ENCODE results near the gene F5. TPM values are rescaled to one million over a fixed set of nuclear protein-coding genes. Genes with fewer than 3 reads are reported as not detected.

The F5 gene
- total and polyA plus RNA-seq, 10 of the 15 experiments (the other 5 are each of a cell fraction or from before 2014, with no cell fraction given) = under 0.01 to 3.8 (median 0.40) TPM

DNA sequence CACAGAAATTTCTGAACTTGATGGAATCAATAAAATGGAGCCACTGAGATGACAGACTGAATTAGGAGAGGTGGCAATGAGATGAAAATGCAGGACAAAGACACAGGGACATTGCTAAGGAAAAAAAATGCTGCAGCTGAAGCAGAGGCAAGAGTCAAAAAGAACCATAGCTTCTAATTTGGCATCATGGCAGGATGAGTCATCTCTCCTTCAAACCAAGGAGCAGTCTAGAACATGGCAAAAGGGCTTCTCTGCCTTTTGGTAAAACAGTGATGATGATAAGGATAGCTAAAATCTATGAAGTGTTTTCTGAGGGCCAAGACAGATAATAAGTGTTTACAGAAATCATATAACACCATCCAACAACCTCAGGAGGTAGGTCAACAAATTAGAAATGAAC, 117.3 kb downstream of the F5 start (continued):
- TF ChIP-seq STAT3 (IDR thresholded peaks at IDR 0.05; ENCODE audit: low read depth, low read length) (no peak), ZNF274 (IDR thresholded peaks at IDR 0.05; ENCODE audit: insufficient read depth, insufficient read length) (no peak), NFIC (IDR thresholded peaks at IDR 0.05; ENCODE audit: low read depth, low read length) (no peak)

DNA sequence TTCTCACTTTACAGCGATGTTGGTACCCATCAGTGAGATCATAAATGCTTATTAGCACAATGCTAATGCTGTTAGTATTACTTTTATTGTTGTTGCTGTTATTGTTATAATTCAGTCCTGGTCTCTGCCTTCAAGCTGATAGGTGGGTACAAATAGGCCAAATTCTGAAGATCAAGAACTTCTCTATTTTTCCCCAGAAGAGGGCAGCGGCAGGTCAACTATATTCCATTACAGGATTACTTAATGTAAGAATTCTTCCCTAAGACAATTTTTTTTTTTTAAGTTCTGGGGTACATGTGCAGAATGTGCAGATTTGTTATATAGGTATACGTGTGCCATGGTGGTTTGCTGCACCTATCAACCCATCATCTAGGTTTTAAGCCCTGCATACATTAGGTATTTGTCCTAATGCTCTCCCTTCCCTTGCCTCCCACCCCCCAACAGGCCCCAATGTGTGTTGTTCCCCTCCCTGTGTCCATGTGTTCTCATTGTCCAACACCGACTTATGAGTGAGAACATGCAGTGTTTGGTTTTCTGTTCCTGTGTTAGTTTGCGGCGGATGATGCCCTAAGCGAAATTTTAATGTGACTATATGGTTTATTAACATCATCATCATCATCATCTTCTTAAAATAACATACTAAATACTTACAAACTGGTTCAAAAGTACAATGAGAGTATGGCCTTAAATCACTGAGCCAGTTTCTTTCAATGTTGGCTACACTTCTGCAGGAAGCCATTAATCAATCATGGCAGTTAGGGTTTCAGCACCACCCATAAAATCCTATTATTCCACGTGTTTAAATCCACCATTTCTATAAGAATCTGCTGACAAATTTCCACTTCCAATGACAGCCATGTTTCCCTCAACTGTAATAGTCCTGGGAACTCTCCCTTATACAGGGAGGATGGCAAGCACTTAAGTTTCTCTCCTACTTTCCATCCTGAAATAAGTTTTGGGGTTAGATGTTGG, 119.7 kb downstream of the F5 start:
- ChIA-PET SMC1A (ENCODE audit: uncharacterized antibody, unreplicated experiment) (interaction anchor here (1.0 to 4.4 kb wide), 3 partner anchors 20 to 108 kb away, joined by 3 to 26 read pairs (median 3); no protein-coding TSS in a partner anchor), CTCF (interaction anchor here (0.7 to 3.5 kb wide), 5 partner anchors 31 to 245 kb away, joined by 3 to 27 read pairs (median 4); no protein-coding TSS in a partner anchor), POLR2A (interaction anchor here (0.6 kb wide), 1 partner anchor 360 kb away, joined by 3 read pairs; no protein-coding TSS in a partner anchor), RAD21 (ENCODE audit: unreplicated experiment) (interaction anchor here (2.3 kb wide), 1 partner anchor 79 kb away, joined by 8 read pairs; no protein-coding TSS in a partner anchor)
- TF ChIP-seq RBBP5 (conservative IDR thresholded peaks at IDR 0.05) (no peak), RAD21 (IDR thresholded peaks at IDR 0.05; ENCODE audit: insufficient read depth, low read depth, low read length) (0 out of 2 replicates have a peak, but pooled peaks have one; percentile 31), SMC3 (IDR thresholded peaks at IDR 0.05; ENCODE audit: borderline replicate concordance, low read length) (peak; percentile 46; the same call in 1 of the 2 replicates)
- TF ChIP-seq, protein P1, sequence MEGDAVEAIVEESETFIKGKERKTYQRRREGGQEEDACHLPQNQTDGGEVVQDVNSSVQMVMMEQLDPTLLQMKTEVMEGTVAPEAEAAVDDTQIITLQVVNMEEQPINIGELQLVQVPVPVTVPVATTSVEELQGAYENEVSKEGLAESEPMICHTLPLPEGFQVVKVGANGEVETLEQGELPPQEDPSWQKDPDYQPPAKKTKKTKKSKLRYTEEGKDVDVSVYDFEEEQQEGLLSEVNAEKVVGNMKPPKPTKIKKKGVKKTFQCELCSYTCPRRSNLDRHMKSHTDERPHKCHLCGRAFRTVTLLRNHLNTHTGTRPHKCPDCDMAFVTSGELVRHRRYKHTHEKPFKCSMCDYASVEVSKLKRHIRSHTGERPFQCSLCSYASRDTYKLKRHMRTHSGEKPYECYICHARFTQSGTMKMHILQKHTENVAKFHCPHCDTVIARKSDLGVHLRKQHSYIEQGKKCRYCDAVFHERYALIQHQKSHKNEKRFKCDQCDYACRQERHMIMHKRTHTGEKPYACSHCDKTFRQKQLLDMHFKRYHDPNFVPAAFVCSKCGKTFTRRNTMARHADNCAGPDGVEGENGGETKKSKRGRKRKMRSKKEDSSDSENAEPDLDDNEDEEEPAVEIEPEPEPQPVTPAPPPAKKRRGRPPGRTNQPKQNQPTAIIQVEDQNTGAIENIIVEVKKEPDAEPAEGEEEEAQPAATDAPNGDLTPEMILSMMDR (IDR thresholded peaks at IDR 0.05 in 2 of 3, conservative IDR thresholded peaks at IDR 0.05 in 1 of 3; ENCODE audit: control insufficient read depth in 2 of 3, extremely low read depth in 1 of 3, insufficient read depth in 1 of 3, low read depth in 3 of 3, low read length in 3 of 3) = peak; percentile 24 to 47 (median 27); a peak in 3 of 6 replicates
- H3K9me3 ChIP-seq (replicated peaks; ENCODE audit: control insufficient read depth, insufficient read depth, low read length) = no peaks in the 10 kb centered on the region
- H4K20me1 ChIP-seq (ENCODE audit: control insufficient read depth, insufficient read depth) = no peaks in the 10 kb centered on the region
- H3K9ac ChIP-seq (ENCODE audit: control insufficient read depth, insufficient read depth, low read length) = no peak overlapping the region
- FAIRE-seq (no peak), DNase-seq (ENCODE audit: low read depth, low spot score) (no peak), ATAC-seq (peak; percentile 66)
- H3K27me3 ChIP-seq (replicated peaks in 1 of 2; ENCODE audit: control insufficient read depth in 2 of 2, insufficient read depth in 2 of 2, low read length in 1 of 2) = no peaks in the 10 kb centered on the region
- no peak overlapping the region for H3K4me2 ChIP-seq (ENCODE audit: control insufficient read depth, insufficient read depth)
- WGBS (ENCODE audit: insufficient coverage, insufficient replicate concordance, low lambda C conversion rate, missing lambda C conversion rate) = 79% methylated on average over 8 of the region's 8 CpGs
- no peaks in the 10 kb centered on the region for H3K79me2 ChIP-seq (ENCODE audit: control insufficient read depth, insufficient read depth, low read length)
- in situ Hi-C loops (cut with MboI) = no loop called here
- no TSS peak for BruUV-seq (replicated peaks)
- H3K4me3 ChIP-seq = no peak overlapping the region
- peaks cover 0 to 3% of the 10 kb centered on the region in 2 experiments; a peak in 1 of 4 replicates for H3K36me3 ChIP-seq (ENCODE audit: control insufficient read depth in 2 of 2, insufficient read depth in 2 of 2, low read length in 1 of 2)
- intact Hi-C loops (cut with micrococcal nuclease; ENCODE audit: unreplicated experiment) = loop anchor here (1.0 to 5.0 kb wide), 2 partner anchors 80 to 246 kb away; partner anchors contain the start of gene SELL
- H3K27ac ChIP-seq (ENCODE audit: control insufficient read depth, insufficient read depth) = no peak overlapping the region
- no peaks in the 10 kb centered on the region for H3K4me1 ChIP-seq (ENCODE audit: control insufficient read depth, insufficient read depth, low read length)
- no peak overlapping the region for H2AFZ ChIP-seq (ENCODE audit: control insufficient read depth, low read depth, low read length)

All from GM12878 (cell line).